Measurements from ENCODE around the gene FASTKD3. TPM values are rescaled to one million over a fixed set of nuclear protein-coding genes. Genes with fewer than 3 reads are reported as not detected.

FASTKD3 gene
- total RNA-seq, 1 donor from 2014 or later: 8.4 TPM

DNA sequence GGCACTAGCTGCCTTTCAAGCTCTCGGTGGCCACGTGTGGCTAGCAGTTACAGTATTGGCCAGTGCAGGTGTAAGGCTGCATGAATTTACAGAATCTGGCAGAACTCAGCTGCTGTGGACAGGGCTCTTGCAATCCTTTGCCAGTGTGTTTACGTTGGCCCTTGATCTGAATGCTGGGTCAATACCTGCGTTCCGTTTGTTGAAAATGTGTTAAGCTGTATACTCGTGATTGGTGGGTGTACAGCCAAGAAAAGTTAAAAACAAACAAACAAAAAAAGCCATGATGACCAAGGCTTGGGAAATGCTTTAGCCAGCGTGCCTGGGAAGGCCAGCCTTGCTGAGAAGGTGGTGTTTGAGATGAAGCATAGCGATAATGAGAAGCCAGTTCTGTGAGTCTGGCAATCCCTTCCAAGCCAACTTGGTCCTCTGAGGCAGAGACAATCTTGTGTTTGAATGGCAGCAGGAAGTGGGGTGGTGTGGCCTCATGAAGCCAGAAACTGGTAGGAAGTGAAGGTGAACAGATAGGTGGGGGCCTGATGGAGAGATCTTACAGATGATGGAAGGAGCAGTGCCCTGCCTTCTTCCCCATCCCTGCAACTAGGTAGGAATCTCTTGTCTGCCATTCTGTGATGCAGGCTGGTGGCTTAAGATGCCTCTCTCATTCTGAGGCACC is 17.1 kb downstream of the FASTKD3 start:
- no peak for DNase-seq (ENCODE audit: low read depth)
- no peak for TF ChIP-seq CTCF (conservative IDR thresholded peaks at IDR 0.05; ENCODE audit: low read depth, low read length)
- H3K4me3 ChIP-seq (ENCODE audit: low read depth, low read length): no peak overlapping the region

DNA sequence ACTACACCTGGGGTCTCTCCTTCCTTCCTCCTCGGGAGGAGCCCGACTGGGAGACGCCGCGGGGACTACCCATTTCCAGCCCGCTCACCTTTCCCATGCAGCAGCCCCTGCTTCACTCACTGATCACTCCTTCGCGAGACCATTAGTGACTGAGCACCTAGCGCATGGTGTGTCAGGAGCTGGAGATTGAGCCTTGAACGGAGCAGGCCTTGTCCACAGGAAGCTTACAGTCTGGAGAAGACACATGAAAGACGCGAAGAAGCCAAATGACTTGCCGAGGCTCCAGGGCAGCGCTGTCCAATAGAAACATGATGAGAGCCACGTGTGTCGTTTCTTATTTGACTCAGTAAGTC is 17.6 kb downstream of the FASTKD3 start:
- DNase-seq (ENCODE audit: low read depth): no peak
- no peak for TF ChIP-seq CTCF (conservative IDR thresholded peaks at IDR 0.05; ENCODE audit: low read depth, low read length)
- H3K4me3 ChIP-seq (ENCODE audit: low read depth, low read length): peak overlapping the region; percentile 59

GRCh38 chr5:7850395-7851239 is 18.2 kb downstream of the FASTKD3 start, which contains the start of gene CFAP90:
Gene CFAP90, minus strand, starts transcription at chr5:7851133. Its CDS starts 112 bp downstream, at chr5:7851021.
- peak; percentile 52 for TF ChIP-seq CTCF (conservative IDR thresholded peaks at IDR 0.05; ENCODE audit: low read depth, low read length)
- H3K4me3 ChIP-seq (ENCODE audit: low read depth, low read length): peak within 1 kb of the TSS; percentile 59
- DNase-seq (ENCODE audit: low read depth): no peak

GRCh38 chr5:7849681-7850394 is 19.0 kb downstream of the FASTKD3 start:
- DNase-seq (ENCODE audit: low read depth): no peak
- TF ChIP-seq CTCF (conservative IDR thresholded peaks at IDR 0.05; ENCODE audit: low read depth, low read length): peak; percentile 35
- H3K4me3 ChIP-seq (ENCODE audit: low read depth, low read length): peak overlapping the region; percentile 46

GRCh38 chr5:7848296-7848695 is 20.5 kb downstream of the FASTKD3 start:
- no peak overlapping the region for H3K4me3 ChIP-seq (ENCODE audit: low read depth, low read length)
- TF ChIP-seq CTCF (conservative IDR thresholded peaks at IDR 0.05; ENCODE audit: low read depth, low read length): no peak
- DNase-seq (ENCODE audit: low read depth): no peak

- no peak for TF ChIP-seq CTCF (conservative IDR thresholded peaks at IDR 0.05; ENCODE audit: low read depth, low read length)
- H3K4me3 ChIP-seq (ENCODE audit: low read depth, low read length): no peak overlapping the region
- DNase-seq (ENCODE audit: low read depth): no peak
Measured at GRCh38 chr5:7846327-7846726, 22.5 kb downstream of the FASTKD3 start.

All from epithelial cell of proximal tubule (primary cell).